HepG2 (cell line): ENCODE data around the gene HSPA1A. TPM values are rescaled to one million over a fixed set of nuclear protein-coding genes. Genes with fewer than 3 reads are reported as not detected.

Experiments
- BCL6 ChIP-seq: IDR thresholded peaks from 2 replicates; pipeline ENCODE4 v1.6.1; 2016; ENCODE audit warnings: missing genetic modification reagents, missing compliant biosample characterization
- BCLAF1 ChIP-seq: fragments of 450-650 bp; IDR thresholded peaks from 2 replicates; pipeline ENCODE4 v1.6.1; 2017; ENCODE audit warnings: mild to moderate bottlenecking
- DNMT3B ChIP-seq: conservative IDR thresholded peaks from 2 replicates; pipeline ENCODE4 v1.6.1; 2016; ENCODE audit warnings: missing biosample characterization, control low read depth
- EHMT2 ChIP-seq: fragments of 200-600 bp; sonication (generic); IDR thresholded peaks from 2 replicates; pipeline ENCODE4 v1.7.0; 2017; ENCODE audit warnings: antibody characterized with exemption, low read depth, low read length, borderline replicate concordance
- NPAS2 ChIP-seq: sonication (generic); formaldehyde crosslinking; IDR thresholded peaks from 2 replicates; pipeline ENCODE4 v1.8.0; 2022; ENCODE audit warnings: mild to moderate bottlenecking, missing genetic modification reagents, borderline replicate concordance
- NR1H2 ChIP-seq: sonication (generic); formaldehyde crosslinking; IDR thresholded peaks from 2 replicates; pipeline ENCODE4 v1.8.1; 2022; ENCODE audit warnings: low read depth, missing genetic modification reagents, borderline replicate concordance
- SETDB1 ChIP-seq: sonication (generic); formaldehyde crosslinking; IDR thresholded peaks from 2 replicates; pipeline ENCODE4 v1.5.1; 2020; ENCODE audit warnings: missing genetic modification reagents, mild to moderate bottlenecking, borderline replicate concordance
- TEAD2 ChIP-seq: sonication (generic); formaldehyde crosslinking; IDR thresholded peaks from 2 replicates; pipeline ENCODE4 v1.9.0; 2021; ENCODE audit warnings: missing genetic modification reagents
- TIGD3 ChIP-seq: sonication (generic); formaldehyde crosslinking; IDR thresholded peaks from 2 replicates; pipeline ENCODE4 v1.5.1; 2020; ENCODE audit warnings: mild to moderate bottlenecking, missing genetic modification reagents, borderline replicate concordance
- UBTF ChIP-seq: sonication (generic); formaldehyde crosslinking; IDR thresholded peaks from 2 replicates; pipeline ENCODE4 v1.4.0; 2020; ENCODE audit warnings: mild to moderate bottlenecking, missing genetic modification reagents
- WIZ ChIP-seq: sonication (generic); formaldehyde crosslinking; IDR thresholded peaks from 2 replicates; pipeline ENCODE4 v1.5.1; 2020; ENCODE audit warnings: mild to moderate bottlenecking, missing genetic modification reagents
- ZBTB10 ChIP-seq: sonication (generic); formaldehyde crosslinking; IDR thresholded peaks from 2 replicates; pipeline ENCODE4 v1.4.0; 2020; ENCODE audit warnings: missing genetic modification reagents, borderline replicate concordance
- ZHX1 ChIP-seq: sonication (generic); formaldehyde crosslinking; IDR thresholded peaks from 2 replicates; pipeline ENCODE4 v1.8.1; 2022; ENCODE audit warnings: low read depth, mild to moderate bottlenecking, missing genetic modification reagents
- ZNF12 ChIP-seq: sonication (generic); formaldehyde crosslinking; IDR thresholded peaks from 2 replicates; pipeline ENCODE4 v1.5.0; 2020; ENCODE audit warnings: missing genetic modification reagents
- ZNF496 ChIP-seq: sonication (generic); formaldehyde crosslinking; IDR thresholded peaks from 2 replicates; pipeline ENCODE4 v1.8.1; 2023; ENCODE audit warnings: mild to moderate bottlenecking, moderate library complexity, missing genetic modification reagents; ENCODE audit not compliant: insufficient replicate concordance
- ZNF7 ChIP-seq: IDR thresholded peaks from 2 replicates; pipeline ENCODE4 v1.6.1; 2016; ENCODE audit warnings: missing biosample characterization, missing genetic modification reagents
- polyA plus RNA-seq, 8 experiments: library from polyadenylated mRNA; depleted of rRNA in 3 of 8; stranded (reverse) in 7 of 8; unstranded in 1 of 8; fragments of >200 nt; fragmentation: Illumina TruSeq in 4 of 8; extraction: Trizol in 4 of 8; gene quantifications; 2 replicates each; pipeline versions ENCODE4 v1.2.1 to v1.2.3, GENCODE V29; 2011 to 2016; ENCODE audit warnings: low read depth in 4 of 8, missing spikeins in 1 of 8, mixed read lengths in 1 of 8; ENCODE audit not compliant: insufficient read depth in 1 of 8
- total RNA-seq, 5 experiments: library from RNA; depleted of rRNA; stranded (reverse); fragments of >200 nt; fragmentation: Illumina TruSeq; extraction: Trizol; gene quantifications; 2 replicates each; pipeline ENCODE4 v1.2.3, GENCODE V29; 2016; ENCODE audit warnings: low read depth in 1 of 5

HSPA1A gene
- total and polyA plus RNA-seq, 2 of the 13 experiments (the other 11 are each of a cell fraction or from before 2014, with no cell fraction given) = 44.5 to 85.0 TPM

GRCh38 chr6:31822036-31822821 lies 6.9 kb downstream of the HSPA1A start (continued):
- TF ChIP-seq SETDB1 (CRISPR knock-in tag) (no peak), BCLAF1 (no peak), UBTF (CRISPR knock-in tag) (no peak; the same call in none of the 2 replicates), NPAS2 (CRISPR knock-in tag) (no peak), WIZ (CRISPR knock-in tag) (no peak; the same call in 1 of the 2 replicates), ZNF12 (CRISPR knock-in tag) (no peak), EHMT2 (no peak), BCL6 (CRISPR knock-in tag) (no peak), TEAD2 (CRISPR knock-in tag) (no peak), ZNF7 (CRISPR knock-in tag) (no peak), ZNF496 (no peak), TIGD3 (CRISPR knock-in tag) (no peak), NR1H2 (CRISPR knock-in tag) (no peak), DNMT3B (CRISPR knock-in tag) (no peak), ZHX1 (CRISPR knock-in tag) (no peak), ZBTB10 (CRISPR knock-in tag) (no peak)
